ENCODE data around the gene EOMES.
A peak's percentile ranks its signal among the peaks of the same experiment; 100 is the strongest.

EOMES gene

DNA sequence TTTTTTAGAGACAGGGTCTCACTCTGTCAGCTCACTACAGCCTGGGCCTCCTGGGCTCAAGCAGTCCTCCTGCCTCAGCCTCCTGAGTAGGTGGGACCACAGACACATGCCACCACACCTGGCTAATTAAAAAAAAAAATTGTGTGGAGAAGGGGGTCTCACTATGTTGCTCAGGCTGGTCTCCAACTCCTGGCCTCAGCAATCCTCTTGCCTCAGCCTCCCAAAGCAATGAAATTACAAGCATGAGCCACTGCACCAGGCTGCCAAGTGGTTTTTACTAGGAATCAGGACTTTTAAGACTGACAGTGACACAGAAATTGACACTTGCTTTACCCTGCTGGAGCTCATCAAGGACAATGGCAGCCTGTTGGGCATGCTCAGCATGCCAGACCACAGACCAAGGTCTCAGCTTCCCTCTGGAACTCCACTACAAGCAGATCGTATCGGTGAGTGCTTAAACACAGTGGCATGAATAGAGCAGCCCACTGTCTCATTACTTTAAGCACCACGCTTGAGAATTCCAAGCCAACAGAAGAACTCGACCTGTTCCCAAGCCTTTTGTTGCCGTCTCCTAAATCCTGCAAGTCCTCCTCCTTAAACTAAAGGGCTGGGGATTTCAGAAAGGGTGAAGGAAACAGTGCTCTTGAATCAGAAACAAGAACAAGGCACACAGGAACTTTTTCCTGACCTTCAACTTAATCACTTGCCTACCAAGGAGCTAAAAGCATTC lies 41.4 kb downstream of the EOMES start:
- peak; percentile 50 for DNase-seq (ENCODE audit: low spot score)

DNA sequence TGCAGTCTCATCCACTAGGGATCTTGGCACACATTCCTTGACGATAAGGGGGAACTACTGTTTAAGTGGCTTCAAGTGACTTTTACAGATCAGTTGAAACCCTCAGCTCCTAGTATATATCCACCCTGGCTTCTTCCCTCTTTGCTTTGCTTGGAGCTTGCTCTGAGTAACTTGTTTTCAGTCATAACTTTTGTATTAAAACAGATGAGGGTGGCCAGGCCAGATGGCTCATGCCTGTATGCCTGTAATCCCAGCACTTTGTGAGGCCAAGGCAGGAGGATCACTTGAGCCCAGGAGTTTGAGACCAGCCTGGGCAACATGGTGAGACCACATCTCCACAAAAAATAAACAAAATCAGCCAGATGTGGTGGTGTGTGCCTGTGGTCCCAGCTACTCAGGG lies 42.4 kb downstream of the EOMES start:
- DNase-seq (ENCODE audit: low spot score): no peak

DNA sequence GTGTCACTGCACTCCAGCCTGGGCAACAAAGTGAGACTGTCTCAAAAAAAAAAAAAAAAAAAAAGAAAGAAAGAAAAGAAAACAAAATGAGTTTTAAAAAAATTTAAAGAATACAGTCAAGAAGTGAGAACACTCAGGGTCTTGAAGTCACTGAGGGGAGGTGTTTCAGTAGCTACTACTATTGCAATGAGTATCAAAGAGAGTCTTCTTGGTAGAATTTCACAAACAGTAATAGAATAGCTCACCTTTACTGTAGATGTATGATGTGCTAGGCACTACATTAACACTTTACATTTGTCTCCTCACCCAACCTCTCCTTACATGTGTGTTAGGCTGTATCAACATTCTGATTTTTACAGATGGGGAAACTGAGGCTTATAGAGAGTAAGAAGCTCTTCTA lies 43.9 kb downstream of the EOMES start:
- DNase-seq (ENCODE audit: low spot score): no peak

GRCh38 chr3:27677565-27677964 lies 44.6 kb downstream of the EOMES start:
- DNase-seq (ENCODE audit: low spot score): no peak

- no peak for DNase-seq (ENCODE audit: low spot score)
Measured at GRCh38 chr3:27675287-27675686, 46.8 kb downstream of the EOMES start.

DNA sequence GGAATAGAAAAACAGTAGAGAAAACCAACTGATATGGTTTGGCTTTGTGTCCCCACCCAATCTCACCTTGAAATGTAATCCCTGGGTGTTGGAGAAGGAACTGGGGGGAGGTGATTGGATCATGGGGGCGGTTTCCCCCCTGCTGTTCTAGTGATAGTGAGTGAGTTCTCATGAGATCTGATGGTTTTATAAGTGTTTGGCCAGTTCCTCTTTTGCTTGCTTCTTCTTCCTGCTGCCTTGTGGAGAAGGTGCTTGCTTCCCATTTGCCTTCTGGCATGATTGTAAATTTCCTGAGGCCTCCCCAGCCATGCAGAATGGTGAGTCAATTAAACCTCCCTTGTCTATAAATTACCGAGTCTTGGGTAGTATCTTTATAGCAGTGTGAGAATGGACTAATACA lies 48.4 kb downstream of the EOMES start:
- no peak for DNase-seq (ENCODE audit: low spot score)

GRCh38 chr3:27671101-27671500 lies 51.0 kb downstream of the EOMES start:
- no peak for DNase-seq (ENCODE audit: low spot score)

GRCh38 chr3:27670619-27671018 lies 51.5 kb downstream of the EOMES start:
- DNase-seq (ENCODE audit: low spot score): no peak

- DNase-seq (ENCODE audit: low spot score): no peak
Measured at GRCh38 chr3:27669591-27669990, 52.5 kb downstream of the EOMES start.

GRCh38 chr3:27667751-27668150 lies 54.4 kb downstream of the EOMES start:
- no peak for DNase-seq (ENCODE audit: low spot score)

- DNase-seq (ENCODE audit: low spot score): peak; percentile 77
Measured at GRCh38 chr3:27666708-27667107, 55.4 kb downstream of the EOMES start.

- no peak for DNase-seq (ENCODE audit: low spot score)
Measured at GRCh38 chr3:27666272-27666671, 55.9 kb downstream of the EOMES start.
